Stimulated activated CD8-positive, alpha-beta memory T cell treated with anti-CD3 and anti-CD28 coated beads, Interleukin-2, amount 100 ng/mL, for 1 hour (primary cell): Measurements from ENCODE around the gene PRPF19.
A peak's percentile ranks its signal among the peaks of the same experiment; 100 is the strongest.

Experiments used
- DNase-seq, 2 donors: peaks; one replicate each; pipeline ENCODE4 v3.0.0-alpha.2; 2020; ENCODE audit warnings: low read depth in 2 of 2

Gene PRPF19

DNA sequence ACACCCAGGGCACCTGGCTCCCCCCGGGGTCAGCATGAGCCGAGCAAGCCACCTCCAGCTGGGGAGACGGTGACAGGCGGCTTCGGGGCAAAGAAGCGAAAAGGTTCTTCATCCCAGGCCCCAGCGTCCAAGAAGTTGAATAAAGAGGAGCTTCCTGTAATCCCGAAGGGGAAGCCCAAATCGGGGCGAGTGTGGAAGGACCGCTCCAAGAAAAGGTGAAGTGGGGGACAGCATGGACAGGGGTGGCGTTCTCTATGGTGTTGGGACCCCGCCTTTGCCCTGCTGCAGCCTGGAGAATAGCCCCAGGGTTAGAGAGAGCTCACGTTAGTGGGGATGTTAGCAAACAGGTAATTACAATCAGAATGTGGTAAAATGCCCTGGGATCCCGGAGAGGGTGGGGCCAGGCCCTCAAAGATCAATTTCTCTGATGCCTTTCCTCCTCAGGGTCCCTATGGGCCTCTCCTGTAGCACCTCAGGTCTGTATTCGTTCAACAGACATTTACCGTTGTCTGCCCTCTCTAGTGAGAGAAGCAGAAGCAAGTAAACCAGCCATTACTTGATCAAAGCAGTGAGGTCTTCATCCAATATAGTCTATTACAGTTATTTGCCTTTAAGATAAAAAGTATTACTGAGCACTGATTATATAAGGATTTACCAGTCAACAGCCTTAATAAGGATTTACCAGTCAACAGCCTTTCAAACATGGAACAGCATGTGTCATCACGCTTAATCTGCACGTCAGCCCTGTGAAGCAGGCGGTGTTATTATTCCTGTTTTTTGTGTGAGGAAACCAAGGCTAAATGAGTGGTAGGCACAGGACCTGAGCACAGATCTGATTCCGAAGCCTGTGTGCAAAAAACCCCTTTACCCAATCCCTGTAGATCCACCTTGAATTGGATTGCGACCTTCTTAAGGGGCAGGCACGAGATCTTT is 63.5 kb downstream of the PRPF19 start:
- no peak for DNase-seq

DNA sequence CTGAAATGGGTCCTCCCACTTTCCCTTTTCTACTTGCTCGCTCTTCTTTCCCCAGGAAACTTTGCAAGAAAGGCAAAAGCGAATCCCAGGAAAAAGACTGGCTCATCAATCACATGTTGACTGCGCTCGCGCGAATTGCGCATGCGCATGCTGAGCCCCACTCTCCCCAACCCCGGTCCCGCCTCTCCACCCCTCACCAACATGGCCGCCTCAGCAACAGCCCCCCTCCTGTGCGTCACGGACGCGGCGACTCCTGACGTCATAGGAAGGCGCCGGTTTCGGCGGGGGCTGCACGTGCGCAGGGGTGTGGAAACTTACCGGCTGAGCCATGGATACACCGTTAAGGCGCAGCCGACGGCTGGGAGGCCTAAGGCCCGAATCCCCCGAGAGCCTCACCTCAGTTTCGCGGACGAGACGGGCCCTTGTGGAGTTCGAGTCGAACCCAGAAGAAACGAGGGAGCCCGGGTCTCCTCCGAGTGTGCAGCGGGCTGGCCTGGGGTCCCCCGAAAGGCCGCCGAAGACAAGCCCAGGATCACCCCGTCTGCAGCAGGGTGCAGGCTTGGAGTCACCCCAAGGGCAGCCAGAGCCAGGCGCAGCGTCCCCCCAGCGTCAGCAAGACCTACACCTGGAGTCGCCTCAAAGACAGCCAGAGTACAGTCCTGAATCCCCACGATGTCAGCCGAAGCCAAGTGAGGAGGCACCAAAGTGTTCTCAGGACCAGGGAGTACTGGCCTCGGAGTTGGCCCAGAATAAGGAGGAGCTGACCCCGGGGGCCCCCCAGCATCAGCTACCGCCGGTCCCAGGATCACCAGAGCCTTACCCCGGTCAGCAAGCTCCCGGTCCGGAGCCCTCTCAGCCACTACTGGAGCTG is 64.4 kb downstream of the PRPF19 start, which contains the start of gene CCDC86:
TSS of gene CCDC86 (plus strand) at position 317 of the 871 bp plus-strand sequence. CDS start at position 329, 12 bp downstream.
- peak; percentile 96 to 99 for DNase-seq
